HEK293 (cell line): ENCODE results near the gene NDUFB10.
A peak's percentile ranks its signal among the peaks of the same experiment; 100 is the strongest.

ENCODE experiments used
- BCL11B ChIP-seq: fragments of 450-650 bp; formaldehyde crosslinking; IDR thresholded peaks from 2 replicates; pipeline ENCODE4 v1.5.1; 2016; ENCODE audit warnings: low read depth, missing biosample characterization, missing genetic modification characterization
- FEZF1 ChIP-seq: fragments of 450-650 bp; formaldehyde crosslinking; IDR thresholded peaks from 2 replicates; pipeline ENCODE4 v1.5.1; 2016; ENCODE audit warnings: missing biosample characterization, missing genetic modification characterization
- GLI4 ChIP-seq: fragments of 450-650 bp; formaldehyde crosslinking; IDR thresholded peaks from 2 replicates; pipeline ENCODE4 v1.5.1; 2016; ENCODE audit warnings: missing biosample characterization, missing genetic modification characterization
- HOXA7 ChIP-seq: sonication (generic); formaldehyde crosslinking; IDR thresholded peaks from 2 replicates; pipeline ENCODE4 v1.8.1; 2022; ENCODE audit warnings: missing genetic modification reagents, borderline replicate concordance
- IKZF3 ChIP-seq: fragments of 450-650 bp; IDR thresholded peaks from 2 replicates; pipeline ENCODE4 v1.5.0; 2018; ENCODE audit warnings: missing biosample characterization, mild to moderate bottlenecking, missing genetic modification characterization, moderate library complexity
- RBAK ChIP-seq: fragments of 450-650 bp; formaldehyde crosslinking; IDR thresholded peaks from 2 replicates; pipeline ENCODE4 v1.5.1; 2016; ENCODE audit warnings: missing biosample characterization, missing genetic modification characterization
- SCRT1 ChIP-seq: fragments of 450-650 bp; formaldehyde crosslinking; IDR thresholded peaks from 2 replicates; pipeline ENCODE4 v1.5.1; 2016; ENCODE audit warnings: missing biosample characterization, missing genetic modification characterization, borderline replicate concordance
- ZBTB21 ChIP-seq: fragments of 450-650 bp; formaldehyde crosslinking; IDR thresholded peaks from 2 replicates; pipeline ENCODE4 v1.5.1; 2017; ENCODE audit warnings: missing biosample characterization, missing genetic modification characterization
- ZFHX2 ChIP-seq: fragments of 450-650 bp; formaldehyde crosslinking; conservative IDR thresholded peaks from 2 replicates; pipeline ENCODE4 v1.5.1; 2016; ENCODE audit warnings: missing biosample characterization, missing genetic modification characterization
- ZNF16 ChIP-seq: fragments of 450-650 bp; formaldehyde crosslinking; IDR thresholded peaks from 2 replicates; pipeline ENCODE4 v1.5.1; 2016; ENCODE audit warnings: low read depth, missing biosample characterization, missing genetic modification characterization
- ZNF184 ChIP-seq: fragments of 450-650 bp; IDR thresholded peaks from 2 replicates; pipeline ENCODE4 v1.5.1; 2018; ENCODE audit warnings: missing biosample characterization, mild to moderate bottlenecking, missing genetic modification characterization
- ZNF248 ChIP-seq: fragments of 450-650 bp; formaldehyde crosslinking; IDR thresholded peaks from 2 replicates; pipeline ENCODE4 v1.5.1; 2017; ENCODE audit warnings: missing biosample characterization, missing genetic modification characterization
- ZNF311 ChIP-seq: fragments of 450-650 bp; formaldehyde crosslinking; IDR thresholded peaks from 2 replicates; pipeline ENCODE4 v1.5.1; 2017; ENCODE audit warnings: missing biosample characterization, missing genetic modification characterization, borderline replicate concordance
- ZNF501 ChIP-seq: fragments of 450-650 bp; formaldehyde crosslinking; IDR thresholded peaks from 2 replicates; pipeline ENCODE4 v1.5.1; 2016; ENCODE audit warnings: missing biosample characterization, missing genetic modification characterization
- ZNF530 ChIP-seq: fragments of 450-650 bp; formaldehyde crosslinking; IDR thresholded peaks from 2 replicates; pipeline ENCODE4 v1.5.1; 2016; ENCODE audit warnings: low read depth, missing biosample characterization, missing genetic modification characterization
- ZNF548 ChIP-seq: fragments of 450-650 bp; formaldehyde crosslinking; IDR thresholded peaks from 2 replicates; pipeline ENCODE4 v1.5.1; 2016; ENCODE audit warnings: missing biosample characterization, missing genetic modification characterization
- ZNF585B ChIP-seq: fragments of 450-650 bp; formaldehyde crosslinking; IDR thresholded peaks from 2 replicates; pipeline ENCODE4 v1.5.1; 2016; ENCODE audit warnings: missing biosample characterization, missing genetic modification characterization
- ZNF654 ChIP-seq: fragments of 450-650 bp; formaldehyde crosslinking; IDR thresholded peaks from 2 replicates; pipeline ENCODE4 v1.5.1; 2016; ENCODE audit warnings: low read depth, missing biosample characterization, missing genetic modification characterization
- ZNF660 ChIP-seq: fragments of 450-650 bp; IDR thresholded peaks from 2 replicates; pipeline ENCODE4 v1.5.1; 2018; ENCODE audit warnings: missing biosample characterization, mild to moderate bottlenecking, missing genetic modification characterization
- ZNF664 ChIP-seq: fragments of 450-650 bp; formaldehyde crosslinking; IDR thresholded peaks from 2 replicates; pipeline ENCODE4 v1.5.1; 2016; ENCODE audit warnings: missing biosample characterization, missing genetic modification characterization
- ZNF791 ChIP-seq: fragments of 450-650 bp; formaldehyde crosslinking; IDR thresholded peaks from 2 replicates; pipeline ENCODE4 v1.5.1; 2016; ENCODE audit warnings: missing biosample characterization, missing genetic modification characterization
- ZNF843 ChIP-seq: fragments of 450-650 bp; formaldehyde crosslinking; IDR thresholded peaks from 2 replicates; pipeline ENCODE4 v1.5.1; 2016; ENCODE audit warnings: missing biosample characterization, missing genetic modification characterization
- ZSCAN23 ChIP-seq: fragments of 450-650 bp; formaldehyde crosslinking; IDR thresholded peaks from 2 replicates; pipeline ENCODE4 v1.5.1; 2016; ENCODE audit warnings: missing biosample characterization, missing genetic modification characterization
- ZSCAN30 ChIP-seq: fragments of 450-650 bp; IDR thresholded peaks from 2 replicates; pipeline ENCODE4 v1.5.1; 2018; ENCODE audit warnings: missing biosample characterization, mild to moderate bottlenecking, missing genetic modification characterization, moderate library complexity
- TF ChIP-seq, protein P1 (sequence below): fragments of 450-650 bp; formaldehyde crosslinking; IDR thresholded peaks from 2 replicates; pipeline ENCODE4 v1.5.1; 2016; ENCODE audit warnings: missing biosample characterization, missing genetic modification characterization
- TF ChIP-seq, protein P2 (sequence below): fragments of 450-650 bp; formaldehyde crosslinking; IDR thresholded peaks from 2 replicates; pipeline ENCODE4 v1.5.1; 2016; ENCODE audit warnings: missing biosample characterization, missing genetic modification characterization
- TF ChIP-seq, protein P3 (sequence below): fragments of 450-650 bp; formaldehyde crosslinking; IDR thresholded peaks from 2 replicates; pipeline ENCODE4 v1.5.1; 2016; ENCODE audit warnings: missing biosample characterization, missing genetic modification characterization, borderline replicate concordance
- TF ChIP-seq, protein P4 (sequence below): fragments of 450-650 bp; formaldehyde crosslinking; IDR thresholded peaks from 2 replicates; pipeline ENCODE4 v1.5.0; 2017; ENCODE audit warnings: missing biosample characterization, missing genetic modification characterization, borderline replicate concordance
- TF ChIP-seq, protein P5 (sequence below): fragments of 450-650 bp; formaldehyde crosslinking; IDR thresholded peaks from 2 replicates; pipeline ENCODE4 v1.5.1; 2016; ENCODE audit warnings: missing biosample characterization, missing genetic modification characterization
- TF ChIP-seq, protein P6 (sequence below): fragments of 450-650 bp; formaldehyde crosslinking; IDR thresholded peaks from 2 replicates; pipeline ENCODE4 v1.5.1; 2016; ENCODE audit warnings: missing biosample characterization, missing genetic modification characterization, low read depth

NDUFB10 gene

DNA sequence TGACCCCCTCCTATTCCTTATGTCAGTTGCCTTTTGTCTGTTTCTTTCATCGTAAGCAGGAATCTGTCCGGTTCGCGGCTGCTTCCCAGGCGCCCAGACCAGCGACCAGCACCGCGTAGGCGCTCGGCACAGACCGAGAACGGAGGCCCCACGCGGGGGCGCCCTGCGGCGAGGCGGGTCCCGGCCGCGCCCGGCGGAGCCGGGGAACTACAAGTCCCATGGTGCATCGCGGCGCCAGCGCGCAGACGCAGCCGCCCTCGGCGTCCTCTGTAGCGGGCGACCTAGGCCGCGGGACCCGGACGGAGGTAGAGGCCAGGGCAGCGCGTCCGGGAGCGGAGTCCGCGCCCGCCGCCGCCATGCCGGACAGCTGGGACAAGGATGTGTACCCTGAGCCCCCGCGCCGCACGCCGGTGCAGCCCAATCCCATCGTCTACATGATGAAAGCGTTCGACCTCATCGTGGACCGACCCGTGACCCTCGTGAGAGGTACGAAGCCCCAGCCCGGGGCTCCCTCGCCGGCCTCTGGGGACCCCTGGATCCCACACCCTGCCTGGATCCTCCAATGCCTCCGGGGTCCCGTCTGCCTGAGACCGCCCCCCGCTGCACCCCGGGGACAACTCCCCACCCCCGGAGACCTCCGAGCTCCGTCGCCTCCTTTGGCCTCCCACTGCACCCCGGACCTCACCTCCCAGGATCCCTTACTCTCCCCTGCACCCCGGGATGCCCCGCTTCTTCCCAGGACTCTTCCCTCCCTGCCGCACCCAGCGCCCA lies at the start of gene NDUFB10 (continued):
- TF ChIP-seq ZNF248 (tag by site-specific recombination), result no peak
- TF ChIP-seq ZFHX2 (tag by site-specific recombination), result peak; percentile 75
- no peak for TF ChIP-seq ZNF184 (tag by site-specific recombination)
- TF ChIP-seq, protein P1, sequence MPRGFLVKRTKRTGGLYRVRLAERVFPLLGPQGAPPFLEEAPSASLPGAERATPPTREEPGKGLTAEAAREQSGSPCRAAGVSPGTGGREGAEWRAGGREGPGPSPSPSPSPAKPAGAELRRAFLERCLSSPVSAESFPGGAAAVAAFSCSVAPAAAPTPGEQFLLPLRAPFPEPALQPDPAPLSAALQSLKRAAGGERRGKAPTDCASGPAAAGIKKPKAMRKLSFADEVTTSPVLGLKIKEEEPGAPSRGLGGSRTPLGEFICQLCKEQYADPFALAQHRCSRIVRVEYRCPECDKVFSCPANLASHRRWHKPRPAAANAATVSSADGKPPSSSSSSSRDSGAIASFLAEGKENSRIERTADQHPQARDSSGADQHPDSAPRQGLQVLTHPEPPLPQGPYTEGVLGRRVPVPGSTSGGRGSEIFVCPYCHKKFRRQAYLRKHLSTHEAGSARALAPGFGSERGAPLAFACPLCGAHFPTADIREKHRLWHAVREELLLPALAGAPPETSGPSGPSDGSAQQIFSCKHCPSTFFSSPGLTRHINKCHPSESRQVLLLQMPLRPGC (tag by site-specific recombination), result no peak
- TF ChIP-seq BCL11B, result peak; percentile 47; the same call in 1 of the 2 replicates
- TF ChIP-seq ZNF664, result no peak
- TF ChIP-seq ZNF585B (tag by site-specific recombination), result no peak
- no peak for TF ChIP-seq ZBTB21 (tag by site-specific recombination)
- TF ChIP-seq, protein P2, sequence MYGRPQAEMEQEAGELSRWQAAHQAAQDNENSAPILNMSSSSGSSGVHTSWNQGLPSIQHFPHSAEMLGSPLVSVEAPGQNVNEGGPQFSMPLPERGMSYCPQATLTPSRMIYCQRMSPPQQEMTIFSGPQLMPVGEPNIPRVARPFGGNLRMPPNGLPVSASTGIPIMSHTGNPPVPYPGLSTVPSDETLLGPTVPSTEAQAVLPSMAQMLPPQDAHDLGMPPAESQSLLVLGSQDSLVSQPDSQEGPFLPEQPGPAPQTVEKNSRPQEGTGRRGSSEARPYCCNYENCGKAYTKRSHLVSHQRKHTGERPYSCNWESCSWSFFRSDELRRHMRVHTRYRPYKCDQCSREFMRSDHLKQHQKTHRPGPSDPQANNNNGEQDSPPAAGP (tag by site-specific recombination), result peak; percentile 73; the same call in 1 of the 2 replicates
- TF ChIP-seq ZNF843, result no peak
- 0 out of 2 replicates have a peak, but pooled peaks have one; percentile 47 for TF ChIP-seq GLI4 (tag by site-specific recombination)
- no peak for TF ChIP-seq IKZF3
- peak; percentile 52; the same call in 1 of the 2 replicates for TF ChIP-seq ZNF501 (tag by site-specific recombination)
- TF ChIP-seq, protein P3, sequence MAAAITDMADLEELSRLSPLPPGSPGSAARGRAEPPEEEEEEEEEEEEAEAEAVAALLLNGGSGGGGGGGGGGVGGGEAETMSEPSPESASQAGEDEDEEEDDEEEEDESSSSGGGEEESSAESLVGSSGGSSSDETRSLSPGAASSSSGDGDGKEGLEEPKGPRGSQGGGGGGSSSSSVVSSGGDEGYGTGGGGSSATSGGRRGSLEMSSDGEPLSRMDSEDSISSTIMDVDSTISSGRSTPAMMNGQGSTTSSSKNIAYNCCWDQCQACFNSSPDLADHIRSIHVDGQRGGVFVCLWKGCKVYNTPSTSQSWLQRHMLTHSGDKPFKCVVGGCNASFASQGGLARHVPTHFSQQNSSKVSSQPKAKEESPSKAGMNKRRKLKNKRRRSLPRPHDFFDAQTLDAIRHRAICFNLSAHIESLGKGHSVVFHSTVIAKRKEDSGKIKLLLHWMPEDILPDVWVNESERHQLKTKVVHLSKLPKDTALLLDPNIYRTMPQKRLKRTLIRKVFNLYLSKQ, result no peak
- TF ChIP-seq ZNF530 (tag by site-specific recombination), result no peak
- TF ChIP-seq, protein P4, sequence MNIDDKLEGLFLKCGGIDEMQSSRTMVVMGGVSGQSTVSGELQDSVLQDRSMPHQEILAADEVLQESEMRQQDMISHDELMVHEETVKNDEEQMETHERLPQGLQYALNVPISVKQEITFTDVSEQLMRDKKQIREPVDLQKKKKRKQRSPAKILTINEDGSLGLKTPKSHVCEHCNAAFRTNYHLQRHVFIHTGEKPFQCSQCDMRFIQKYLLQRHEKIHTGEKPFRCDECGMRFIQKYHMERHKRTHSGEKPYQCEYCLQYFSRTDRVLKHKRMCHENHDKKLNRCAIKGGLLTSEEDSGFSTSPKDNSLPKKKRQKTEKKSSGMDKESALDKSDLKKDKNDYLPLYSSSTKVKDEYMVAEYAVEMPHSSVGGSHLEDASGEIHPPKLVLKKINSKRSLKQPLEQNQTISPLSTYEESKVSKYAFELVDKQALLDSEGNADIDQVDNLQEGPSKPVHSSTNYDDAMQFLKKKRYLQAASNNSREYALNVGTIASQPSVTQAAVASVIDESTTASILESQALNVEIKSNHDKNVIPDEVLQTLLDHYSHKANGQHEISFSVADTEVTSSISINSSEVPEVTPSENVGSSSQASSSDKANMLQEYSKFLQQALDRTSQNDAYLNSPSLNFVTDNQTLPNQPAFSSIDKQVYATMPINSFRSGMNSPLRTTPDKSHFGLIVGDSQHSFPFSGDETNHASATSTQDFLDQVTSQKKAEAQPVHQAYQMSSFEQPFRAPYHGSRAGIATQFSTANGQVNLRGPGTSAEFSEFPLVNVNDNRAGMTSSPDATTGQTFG (tag by site-specific recombination), result no peak
- TF ChIP-seq, protein P5, sequence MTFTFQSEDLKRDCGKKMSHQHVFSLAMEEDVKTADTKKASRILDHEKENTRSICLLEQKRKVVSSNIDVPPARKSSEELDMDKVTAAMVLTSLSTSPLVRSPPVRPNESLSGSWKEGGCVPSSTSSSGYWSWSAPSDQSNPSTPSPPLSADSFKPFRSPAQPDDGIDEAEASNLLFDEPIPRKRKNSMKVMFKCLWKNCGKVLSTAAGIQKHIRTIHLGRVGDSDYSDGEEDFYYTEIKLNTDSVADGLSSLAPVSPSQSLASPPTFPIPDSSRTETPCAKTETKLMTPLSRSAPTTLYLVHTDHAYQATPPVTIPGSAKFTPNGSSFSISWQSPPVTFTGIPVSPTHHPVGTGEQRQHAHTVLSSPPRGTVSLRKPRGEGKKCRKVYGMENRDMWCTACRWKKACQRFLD, result no peak
- TF ChIP-seq ZSCAN23, result no peak
- no peak for TF ChIP-seq ZNF16 (tag by site-specific recombination)
- no peak for TF ChIP-seq ZNF654 (tag by site-specific recombination)
- TF ChIP-seq, protein P6, sequence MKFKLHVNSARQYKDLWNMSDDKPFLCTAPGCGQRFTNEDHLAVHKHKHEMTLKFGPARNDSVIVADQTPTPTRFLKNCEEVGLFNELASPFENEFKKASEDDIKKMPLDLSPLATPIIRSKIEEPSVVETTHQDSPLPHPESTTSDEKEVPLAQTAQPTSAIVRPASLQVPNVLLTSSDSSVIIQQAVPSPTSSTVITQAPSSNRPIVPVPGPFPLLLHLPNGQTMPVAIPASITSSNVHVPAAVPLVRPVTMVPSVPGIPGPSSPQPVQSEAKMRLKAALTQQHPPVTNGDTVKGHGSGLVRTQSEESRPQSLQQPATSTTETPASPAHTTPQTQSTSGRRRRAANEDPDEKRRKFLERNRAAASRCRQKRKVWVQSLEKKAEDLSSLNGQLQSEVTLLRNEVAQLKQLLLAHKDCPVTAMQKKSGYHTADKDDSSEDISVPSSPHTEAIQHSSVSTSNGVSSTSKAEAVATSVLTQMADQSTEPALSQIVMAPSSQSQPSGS (tag by site-specific recombination), result no peak
- TF ChIP-seq ZSCAN30 (tag by site-specific recombination), result peak; percentile 72; the same call in 1 of the 2 replicates
- no peak for TF ChIP-seq SCRT1 (tag by site-specific recombination)
- TF ChIP-seq ZNF548 (tag by site-specific recombination), result no peak
- TF ChIP-seq ZNF660 (tag by site-specific recombination), result peak; percentile 76; the same call in 1 of the 2 replicates
- TF ChIP-seq ZNF791 (tag by site-specific recombination), result no peak
- TF ChIP-seq ZNF311, result no peak
- no peak for TF ChIP-seq FEZF1 (tag by site-specific recombination)
- no peak for TF ChIP-seq RBAK (tag by site-specific recombination)
- TF ChIP-seq HOXA7 (CRISPR knock-in tag), result no peak
- TF ChIP-seq, all 188 proteins: peak for 49
